Breast epithelium (tissue), 4 donors: Measurements from ENCODE around the gene IFITM1. TPM values are rescaled to one million over a fixed set of nuclear protein-coding genes. Genes with fewer than 3 reads are reported as not detected.
A peak's percentile ranks its signal among the peaks of the same experiment; 100 is the strongest.

Experiments
- DNase-seq, 2 donors: peaks; one replicate each; pipeline ENCODE4 v3.0.0-alpha.2; 2019; ENCODE audit warnings: low spot score in 2 of 2
- H3K27ac ChIP-seq, 2 donors: fragments of 200-600 bp; sonication (generic) in 1 of 2; one replicate each; pipeline ENCODE4 v1.5.1; 2016 to 2019; ENCODE audit warnings: mild to moderate bottlenecking in 1 of 2
- H3K27me3 ChIP-seq, 2 donors: fragments of 200-600 bp; sonication (generic) in 1 of 2; one replicate each; pipeline versions ENCODE4 v1.5.1 to v1.6.0; 2017 to 2019; ENCODE audit warnings: control low read depth in 1 of 2, mild to moderate bottlenecking in 1 of 2
- H3K36me3 ChIP-seq: fragments of 200-600 bp; one replicate; pipeline ENCODE4 v1.5.1; 2019
- H3K4me1 ChIP-seq, 2 donors: fragments of 200-600 bp; sonication (generic); one replicate each; pipeline ENCODE4 v1.5.1; 2016 to 2019; ENCODE audit warnings: control low read depth in 1 of 2
- H3K4me3 ChIP-seq, 3 donors: fragments of 200-600 bp; sonication (generic); 1 replicate in 2 of 3; 2 replicates in 1 of 3; pipeline ENCODE4 v1.5.1; 2016 to 2019; ENCODE audit warnings: mild to moderate bottlenecking in 3 of 3, moderate library complexity in 2 of 3
- H3K9me3 ChIP-seq, 2 donors: fragments of 200-600 bp; sonication (generic) in 1 of 2; one replicate each; pipeline ENCODE4 v1.5.1; 2016 to 2019; ENCODE audit warnings: control low read depth in 1 of 2
- POLR2A ChIP-seq: fragments of 450-650 bp; IDR thresholded peaks from one replicate; pipeline ENCODE4 v1.6.1; 2016; ENCODE audit warnings: antibody characterized with exemption, mild to moderate bottlenecking, moderate library complexity
- POLR2AphosphoS5 ChIP-seq, 3 donors: sonication (generic); formaldehyde crosslinking; IDR thresholded peaks; one replicate each; pipeline ENCODE4 v1.6.1; 2017; ENCODE audit warnings: antibody characterized with exemption in 3 of 3
- intact Hi-C: fragments of 100-400 bp; cut with DNase I; formaldehyde crosslinking; loops from one replicate; pipeline ENCODE4 v1.15.1; 2023; ENCODE audit warnings: low total_unique reads
- total RNA-seq, 3 donors: library from RNA; depleted of rRNA; stranded (reverse); fragments of >200 nt; gene quantifications; one replicate each; pipeline ENCODE4 v1.1.0, GENCODE V29; 2016
- TF ChIP-seq, protein P1 (sequence below), 3 donors: fragments of 450-650 bp; IDR thresholded peaks; one replicate each; pipeline ENCODE4 v1.5.1; 2016 to 2017; ENCODE audit warnings: antibody characterized with exemption in 3 of 3, mild to moderate bottlenecking in 3 of 3, moderate library complexity in 3 of 3

IFITM1 gene
- total RNA-seq, 3 donors from 2014 or later: 129 to 321 (median 142) TPM

DNA sequence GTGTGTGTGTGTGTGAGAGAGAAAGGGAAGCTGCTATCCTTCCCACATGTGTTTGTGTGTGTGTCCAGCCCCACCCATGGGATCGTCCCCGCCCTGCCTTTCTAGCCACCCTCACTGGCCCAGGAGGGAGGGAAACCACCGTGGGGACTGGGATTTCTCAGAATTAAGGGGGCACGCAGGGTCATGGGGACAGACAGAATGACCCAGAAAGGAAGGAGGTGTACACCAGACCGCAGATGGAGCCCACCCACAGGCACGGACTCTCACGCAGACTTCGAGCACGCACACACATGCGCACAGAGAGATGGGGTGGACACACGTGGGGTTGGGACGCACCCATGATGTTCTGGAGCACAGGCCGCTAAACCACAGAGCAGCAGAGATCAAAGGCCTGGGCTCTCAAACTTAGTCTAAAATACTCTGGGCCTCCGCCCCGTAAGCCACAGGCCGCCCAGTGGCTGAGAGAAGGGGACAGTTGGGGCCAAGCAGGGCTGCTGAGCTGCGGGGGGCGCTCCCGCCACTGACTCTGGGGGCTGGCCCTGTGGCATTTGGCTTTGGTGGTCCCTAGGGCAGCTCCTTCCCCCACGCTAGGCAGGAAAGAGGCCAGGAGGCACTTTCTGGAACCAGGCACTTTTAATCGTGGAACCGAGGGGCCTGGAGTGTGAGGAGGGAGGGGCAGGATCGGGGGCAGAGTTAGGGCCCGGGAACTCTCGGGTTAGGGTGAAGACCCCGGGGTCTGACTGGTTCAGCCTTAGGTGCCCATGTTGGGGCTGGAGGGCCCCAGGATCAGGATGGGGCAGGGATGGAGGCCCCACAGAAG, 16.0 kb upstream of the IFITM1 start:
- Histone ChIP-seq H3K27me3 (peaks cover 0 to 18% of the 10 kb centered on the region in 2 donors), H3K27ac (peak overlapping the region in 1 of 2 donors; percentile 0), H3K4me3 (no peak overlapping the region), H3K9me3 (no peaks in the 10 kb centered on the region), H3K36me3 (no peaks in the 10 kb centered on the region), H3K4me1 (no peaks in the 10 kb centered on the region)
- intact Hi-C loops: loop anchor here (5.0 kb wide), 1 partner anchor 65 kb away; no protein-coding TSS in a partner anchor
- TF ChIP-seq POLR2A (no peak), POLR2AphosphoS5 (IDR thresholded peaks at IDR 0.05) (no peak)
- TF ChIP-seq, protein P1, sequence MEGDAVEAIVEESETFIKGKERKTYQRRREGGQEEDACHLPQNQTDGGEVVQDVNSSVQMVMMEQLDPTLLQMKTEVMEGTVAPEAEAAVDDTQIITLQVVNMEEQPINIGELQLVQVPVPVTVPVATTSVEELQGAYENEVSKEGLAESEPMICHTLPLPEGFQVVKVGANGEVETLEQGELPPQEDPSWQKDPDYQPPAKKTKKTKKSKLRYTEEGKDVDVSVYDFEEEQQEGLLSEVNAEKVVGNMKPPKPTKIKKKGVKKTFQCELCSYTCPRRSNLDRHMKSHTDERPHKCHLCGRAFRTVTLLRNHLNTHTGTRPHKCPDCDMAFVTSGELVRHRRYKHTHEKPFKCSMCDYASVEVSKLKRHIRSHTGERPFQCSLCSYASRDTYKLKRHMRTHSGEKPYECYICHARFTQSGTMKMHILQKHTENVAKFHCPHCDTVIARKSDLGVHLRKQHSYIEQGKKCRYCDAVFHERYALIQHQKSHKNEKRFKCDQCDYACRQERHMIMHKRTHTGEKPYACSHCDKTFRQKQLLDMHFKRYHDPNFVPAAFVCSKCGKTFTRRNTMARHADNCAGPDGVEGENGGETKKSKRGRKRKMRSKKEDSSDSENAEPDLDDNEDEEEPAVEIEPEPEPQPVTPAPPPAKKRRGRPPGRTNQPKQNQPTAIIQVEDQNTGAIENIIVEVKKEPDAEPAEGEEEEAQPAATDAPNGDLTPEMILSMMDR (IDR thresholded peaks at IDR 0.05): no peak
- DNase-seq: no peak

DNA sequence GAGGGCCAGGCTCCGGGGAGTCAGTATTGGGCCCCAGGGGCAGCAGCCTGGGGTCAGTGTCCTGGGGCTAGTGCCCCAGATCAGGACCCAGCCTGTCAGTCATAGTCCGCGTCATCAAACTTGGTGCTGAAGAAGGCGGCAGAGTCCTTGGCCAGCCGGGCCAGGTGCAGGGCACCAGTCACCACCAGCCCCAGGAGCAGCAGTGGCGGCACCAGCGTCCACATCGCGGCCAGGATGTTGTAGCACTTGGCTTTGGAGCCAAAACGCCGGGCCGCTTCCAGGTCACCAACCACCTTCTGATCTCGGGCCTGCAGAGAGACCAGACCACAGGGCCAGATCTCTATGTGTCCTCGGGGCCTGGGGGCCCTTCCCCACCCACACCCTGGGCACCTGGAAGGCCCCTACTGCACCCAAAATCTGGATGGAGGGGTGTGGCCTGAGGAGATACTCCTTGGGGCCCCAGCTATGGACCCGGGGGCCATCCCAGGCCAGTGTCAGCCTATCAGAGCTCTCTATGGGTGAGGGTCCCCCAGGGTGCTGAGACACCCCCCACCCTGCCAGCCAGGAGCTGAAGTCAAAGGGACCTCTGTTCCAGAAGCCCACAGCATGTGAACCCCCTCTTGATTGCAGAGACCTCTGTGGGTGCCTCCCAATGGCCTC, 15.3 kb upstream of the IFITM1 start:
- no peaks in the 10 kb centered on the region for H3K9me3 ChIP-seq
- no peaks in the 10 kb centered on the region for H3K36me3 ChIP-seq
- peak overlapping the region in 1 of 2 donors; percentile 0 for H3K27ac ChIP-seq
- H3K4me3 ChIP-seq: no peak overlapping the region
- intact Hi-C loops: loop anchor here (5.0 kb wide), 1 partner anchor 64 kb away; no protein-coding TSS in a partner anchor
- H3K27me3 ChIP-seq: peaks cover 0 to 18% of the 10 kb centered on the region in 2 donors
- no peak for DNase-seq
- TF ChIP-seq, protein P1 (IDR thresholded peaks at IDR 0.05): no peak
- TF ChIP-seq POLR2AphosphoS5 (IDR thresholded peaks at IDR 0.05) (no peak), POLR2A (no peak)
- no peaks in the 10 kb centered on the region for H3K4me1 ChIP-seq

DNA sequence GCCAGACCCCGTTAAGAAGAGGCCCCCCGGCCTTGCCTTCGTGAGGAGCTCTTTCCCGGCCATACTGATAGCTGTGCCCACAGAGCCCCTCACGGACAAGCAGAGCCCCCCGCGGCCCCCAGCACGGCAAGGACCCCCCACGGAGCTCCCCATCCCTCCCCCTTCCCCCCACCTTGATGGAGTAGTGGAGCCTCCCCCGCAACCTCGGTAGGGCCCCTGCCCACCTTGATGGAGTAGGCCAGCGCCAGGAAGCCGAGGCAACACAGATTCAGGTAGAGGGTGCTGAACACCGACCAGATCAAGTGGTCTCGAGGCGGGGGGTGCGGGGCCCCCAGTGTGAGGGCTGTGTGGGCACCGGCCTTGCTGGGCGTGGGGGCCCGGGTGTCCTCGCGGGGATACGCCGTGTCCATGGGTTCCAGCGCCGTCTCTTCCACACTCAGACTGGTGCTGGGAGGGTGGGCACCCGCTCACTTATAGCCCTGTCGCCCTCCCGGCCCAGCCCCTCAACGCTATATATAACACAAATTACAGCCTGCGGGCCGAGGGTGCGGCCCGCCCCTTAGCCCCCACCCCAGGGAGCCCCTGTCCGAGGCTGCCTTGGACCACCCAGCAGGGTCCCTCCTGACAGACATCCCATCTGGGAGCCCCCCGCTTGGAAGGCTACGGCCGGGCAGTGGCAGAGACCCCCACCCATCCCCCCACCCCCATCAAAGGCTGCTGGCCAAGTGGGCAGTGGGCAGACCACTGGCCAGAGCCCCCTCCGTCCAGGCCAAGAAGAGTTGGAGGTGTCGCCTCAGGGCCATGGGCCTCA, 14.6 kb upstream of the IFITM1 start, which contains the start of gene IFITM5:
Gene IFITM5 (minus strand): TSS at position 446 of the 811 bp plus-strand sequence. CDS start 36 bp downstream, at position 410.
- intact Hi-C loops: loop anchor here (5.0 kb wide), 1 partner anchor 63 kb away; no protein-coding TSS in a partner anchor
- Histone ChIP-seq H3K27ac (peak within 1 kb of the TSS in 1 of 2 donors; percentile 0), H3K4me1 (no peaks in the 10 kb centered on the region), H3K36me3 (no peaks in the 10 kb centered on the region), H3K9me3 (no peaks in the 10 kb centered on the region), H3K27me3 (peaks cover 0 to 18% of the 10 kb centered on the region in 2 donors), H3K4me3 (no peak within 1 kb of the TSS)
- TF ChIP-seq, protein P1 (IDR thresholded peaks at IDR 0.05): no peak
- TF ChIP-seq POLR2A (no peak), POLR2AphosphoS5 (IDR thresholded peaks at IDR 0.05) (no peak)
- no peak for DNase-seq

DNA sequence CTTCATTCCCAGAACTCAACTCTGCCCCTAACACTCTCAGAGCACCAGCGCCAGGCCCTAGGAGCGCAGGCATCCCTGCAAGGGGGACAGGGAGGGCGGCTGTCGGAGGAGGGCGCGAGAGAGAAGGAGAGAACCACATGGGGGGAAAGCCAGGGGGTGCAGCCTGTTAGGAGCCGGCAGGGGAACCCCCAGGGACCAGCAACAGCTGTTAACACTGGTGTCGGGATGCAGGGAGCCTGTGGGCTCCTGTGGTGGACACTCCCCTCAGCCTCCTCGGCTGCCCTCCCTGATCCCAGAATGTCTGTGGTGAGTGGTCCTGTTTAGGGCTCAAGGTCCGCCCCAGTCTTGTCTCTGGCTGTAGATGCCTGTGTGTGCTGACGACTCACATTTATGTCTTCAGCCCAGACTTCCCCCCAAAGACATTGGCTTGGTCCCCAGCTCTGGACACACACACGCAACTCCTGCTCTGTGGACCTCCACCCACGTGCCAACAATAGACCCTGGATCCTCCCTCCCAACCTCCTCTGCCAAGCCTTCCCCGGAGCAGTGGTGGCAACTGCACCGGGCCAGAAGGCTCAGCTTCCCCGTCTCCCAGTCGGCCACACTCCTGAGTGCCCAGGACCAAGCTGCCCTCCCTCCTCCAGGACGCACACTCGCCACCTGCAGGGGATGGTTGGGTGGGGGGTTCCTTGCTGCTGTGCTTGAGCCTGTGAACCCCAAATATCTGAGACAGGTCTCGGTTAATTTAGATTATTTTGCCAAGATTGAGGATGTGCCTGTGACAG, 13.7 kb upstream of the IFITM1 start:
- intact Hi-C loops: loop anchor here (5.0 to 10.0 kb wide), 2 partner anchors 62 to 155 kb away; partner anchors contain the start of gene PTDSS2
- no peak overlapping the region for H3K4me3 ChIP-seq
- no peaks in the 10 kb centered on the region for H3K9me3 ChIP-seq
- peaks cover 0 to 18% of the 10 kb centered on the region in 2 donors for H3K27me3 ChIP-seq
- no peak overlapping the region for H3K27ac ChIP-seq
- DNase-seq: no peak
- no peaks in the 10 kb centered on the region for H3K4me1 ChIP-seq
- no peaks in the 10 kb centered on the region for H3K36me3 ChIP-seq
- TF ChIP-seq, protein P1 (IDR thresholded peaks at IDR 0.05): no peak
- TF ChIP-seq POLR2A (no peak), POLR2AphosphoS5 (IDR thresholded peaks at IDR 0.05) (no peak)
